NCI-H460 (cell line): ENCODE results near the gene TRIM2. TPM values are rescaled to one million over a fixed set of nuclear protein-coding genes. Genes with fewer than 3 reads are reported as not detected.

Source experiments
- DNase-seq: peaks from one replicate; pipeline ENCODE4 v3.0.0-alpha.2; 2016; ENCODE audit warnings: low read depth; ENCODE audit errors: extremely low read depth
- total RNA-seq: library from RNA; depleted of rRNA; stranded (reverse); fragments of >200 nt; shearing (Covaris generic); gene quantifications from 2 replicates; pipeline ENCODE4 v1.2.3, GENCODE V29; 2014

The TRIM2 gene
- total RNA-seq, 1 experiment from 2014 or later: 73.0 TPM

DNA sequence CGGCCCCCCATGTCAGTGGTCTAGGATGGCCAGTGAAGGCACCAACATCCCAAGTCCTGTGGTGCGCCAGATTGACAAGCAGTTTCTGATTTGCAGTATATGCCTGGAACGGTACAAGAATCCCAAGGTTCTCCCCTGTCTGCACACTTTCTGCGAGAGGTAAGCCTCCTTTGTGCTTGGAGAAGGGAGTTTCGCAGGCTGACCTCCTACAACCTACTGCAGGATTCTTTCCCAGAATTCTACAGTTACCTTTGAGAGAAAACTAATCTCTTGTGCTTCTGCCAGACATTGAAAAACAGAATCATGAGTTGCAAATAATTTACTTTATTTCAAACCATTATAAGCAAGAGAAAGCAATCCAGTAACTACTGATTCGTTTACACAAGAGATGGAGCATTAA is 66.1 kb downstream of the TRIM2 start:
- no peak for DNase-seq

DNA sequence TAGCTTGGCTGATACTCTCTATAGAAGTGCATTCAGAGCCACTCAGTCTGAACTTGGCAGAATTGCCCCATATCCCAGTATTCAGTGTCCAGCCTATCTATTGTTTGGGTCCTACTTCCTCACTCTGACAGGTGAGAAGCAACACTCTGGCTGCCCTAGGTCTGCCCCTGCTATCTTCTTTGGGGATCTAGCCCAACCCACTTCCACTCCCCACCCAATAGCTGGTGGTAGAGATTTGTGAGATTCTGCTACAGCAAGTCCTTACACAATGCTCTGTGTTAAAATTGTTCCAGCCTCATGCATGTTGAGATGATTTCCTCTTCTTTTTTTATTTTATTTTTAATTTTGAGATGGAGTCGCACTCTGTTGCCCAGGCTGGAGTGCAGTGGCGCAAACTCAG is 67.6 kb downstream of the TRIM2 start:
- DNase-seq: no peak

DNA sequence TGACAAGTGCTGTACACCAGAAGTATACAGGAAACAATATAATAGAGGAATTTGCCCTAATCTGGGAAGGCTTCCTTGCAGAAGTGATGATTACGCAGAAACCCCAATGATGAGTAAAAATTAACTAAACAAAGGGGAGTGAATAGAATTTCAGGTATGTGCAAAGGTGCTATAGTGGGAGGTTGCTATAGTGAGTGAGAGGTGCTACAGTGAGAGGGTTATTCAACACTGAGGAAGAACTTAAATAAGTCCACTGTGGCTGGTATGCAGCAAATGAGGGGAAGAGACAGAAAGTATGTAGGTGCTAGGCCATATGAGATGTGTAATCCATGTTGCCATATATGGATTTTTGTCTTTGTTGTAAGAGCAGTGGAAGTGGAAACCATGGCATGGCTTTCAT is 69.5 kb downstream of the TRIM2 start:
- DNase-seq: no peak

GRCh38 chr4:153274967-153275366 is 70.7 kb downstream of the TRIM2 start:
- DNase-seq: no peak

DNA sequence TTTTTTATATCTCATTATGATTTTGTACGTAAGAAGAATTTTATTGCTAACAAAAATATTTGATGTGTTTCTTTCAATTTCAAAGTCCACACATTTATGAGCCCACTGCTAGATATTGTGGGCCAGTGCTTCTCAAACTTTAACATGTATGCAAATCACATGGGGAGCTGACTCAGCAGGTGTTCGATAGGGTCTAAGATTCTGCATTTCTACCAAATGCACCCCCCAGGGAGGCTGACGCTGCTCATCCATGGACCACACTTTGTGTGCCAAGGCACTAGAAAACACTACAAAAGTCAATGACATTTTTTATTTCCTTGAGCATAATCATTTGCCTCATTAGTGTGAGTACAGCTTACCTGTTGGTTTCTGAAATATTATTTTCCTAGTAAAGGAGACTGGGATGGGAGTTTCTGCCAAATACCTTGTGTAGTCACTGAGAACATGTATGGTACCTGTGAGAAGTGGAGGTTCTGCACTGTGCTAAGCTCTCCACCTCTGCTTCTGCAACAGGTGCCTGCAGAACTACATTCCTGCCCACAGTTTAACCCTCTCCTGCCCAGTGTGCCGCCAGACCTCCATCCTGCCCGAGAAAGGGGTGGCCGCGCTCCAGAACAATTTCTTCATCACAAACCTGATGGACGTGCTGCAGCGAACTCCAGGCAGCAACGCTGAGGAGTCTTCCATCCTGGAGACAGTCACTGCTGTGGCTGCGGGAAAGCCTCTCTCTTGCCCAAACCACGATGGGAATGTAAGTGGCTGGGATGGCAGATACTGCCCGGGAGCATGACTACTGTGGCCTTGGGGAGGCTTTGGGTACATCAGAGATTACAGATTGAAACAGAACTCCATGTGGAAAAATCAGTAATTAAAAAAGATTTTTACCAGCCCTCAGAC is 71.4 kb downstream of the TRIM2 start:
- no peak for DNase-seq

- no peak for DNase-seq
Observed at GRCh38 chr4:153276971-153277370, 72.7 kb downstream of the TRIM2 start.

DNA sequence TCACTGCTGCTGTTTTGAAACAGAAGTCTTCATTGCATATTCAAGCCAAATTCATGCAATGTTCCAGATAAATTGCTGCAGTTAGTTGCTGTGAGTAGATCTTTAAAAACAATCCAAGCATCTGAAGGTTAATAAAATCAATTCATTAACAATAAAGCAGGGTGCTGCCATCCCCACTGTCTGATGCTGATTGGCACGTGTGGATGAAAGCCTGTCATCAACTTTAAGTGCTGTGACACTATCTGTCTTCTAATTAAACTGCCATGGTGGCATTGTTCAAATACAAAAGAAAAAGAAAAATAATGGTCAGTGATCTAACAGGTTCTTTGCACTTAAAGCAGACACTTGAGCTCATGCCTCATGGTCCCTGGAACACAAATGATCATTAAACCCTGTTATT is 77.2 kb downstream of the TRIM2 start:
- DNase-seq: no peak

DNA sequence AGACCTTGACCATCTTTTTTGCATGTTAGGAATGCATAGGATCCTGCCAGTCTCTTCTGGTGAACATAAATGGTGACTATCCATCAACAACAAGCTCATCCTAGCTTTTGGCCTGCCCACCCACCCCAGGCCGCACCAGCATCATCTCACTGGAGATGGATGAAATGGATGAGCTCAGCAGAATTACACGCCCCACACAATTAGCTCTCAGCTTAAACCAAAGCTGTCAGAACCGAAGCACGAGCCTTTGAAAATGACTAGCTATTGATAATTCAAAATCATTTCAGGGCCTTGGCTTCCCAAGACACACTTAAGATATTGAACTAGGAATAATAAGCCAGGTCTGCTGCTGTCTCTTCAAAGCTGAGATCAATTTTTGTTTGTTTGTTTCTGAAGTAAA is 77.8 kb downstream of the TRIM2 start:
- DNase-seq: no peak

DNA sequence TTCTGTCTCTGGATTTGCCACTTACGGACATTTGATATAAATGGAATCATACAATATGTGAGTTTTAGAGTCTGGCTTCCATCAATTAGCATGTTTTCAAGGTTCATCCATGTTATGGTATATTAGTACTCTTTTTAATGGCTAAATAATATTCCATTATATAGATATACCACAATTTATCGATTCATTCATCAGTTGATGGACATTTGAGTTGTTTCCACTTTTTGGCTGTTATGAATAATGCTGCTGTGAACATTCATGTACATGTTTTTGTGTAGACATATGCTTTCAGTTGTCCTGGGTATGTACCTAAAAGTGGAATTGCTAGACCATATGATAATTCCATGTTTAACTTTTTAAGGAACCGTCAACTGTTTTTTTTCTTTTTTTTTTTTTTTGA is 79.0 kb downstream of the TRIM2 start:
- no peak for DNase-seq

- DNase-seq: no peak
Observed at GRCh38 chr4:153290134-153290533, 85.9 kb downstream of the TRIM2 start.

- DNase-seq: no peak
Observed at GRCh38 chr4:153291562-153291961, 87.3 kb downstream of the TRIM2 start.

- no peak for DNase-seq
Observed at GRCh38 chr4:153292897-153293741, 88.9 kb downstream of the TRIM2 start.

DNA sequence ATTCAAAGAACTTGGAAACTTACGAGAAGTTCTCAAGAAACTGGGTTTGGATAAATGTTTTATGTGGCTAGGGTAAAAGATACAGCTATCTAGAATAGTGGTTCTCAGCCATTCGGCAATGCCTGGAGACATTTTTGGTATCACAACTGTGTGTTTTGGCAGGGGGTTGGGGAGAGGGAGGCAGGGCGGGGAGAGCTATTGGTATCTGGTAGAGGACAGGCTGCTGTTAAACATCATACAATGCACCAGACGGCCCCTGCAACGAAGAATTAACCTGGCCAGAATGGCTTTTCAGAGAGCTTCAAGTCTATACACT is 89.5 kb downstream of the TRIM2 start:
- DNase-seq: no peak

GRCh38 chr4:153294631-153295030 is 90.4 kb downstream of the TRIM2 start:
- DNase-seq: no peak

- no peak for DNase-seq
Observed at GRCh38 chr4:153295131-153295755, 91.0 kb downstream of the TRIM2 start.

DNA sequence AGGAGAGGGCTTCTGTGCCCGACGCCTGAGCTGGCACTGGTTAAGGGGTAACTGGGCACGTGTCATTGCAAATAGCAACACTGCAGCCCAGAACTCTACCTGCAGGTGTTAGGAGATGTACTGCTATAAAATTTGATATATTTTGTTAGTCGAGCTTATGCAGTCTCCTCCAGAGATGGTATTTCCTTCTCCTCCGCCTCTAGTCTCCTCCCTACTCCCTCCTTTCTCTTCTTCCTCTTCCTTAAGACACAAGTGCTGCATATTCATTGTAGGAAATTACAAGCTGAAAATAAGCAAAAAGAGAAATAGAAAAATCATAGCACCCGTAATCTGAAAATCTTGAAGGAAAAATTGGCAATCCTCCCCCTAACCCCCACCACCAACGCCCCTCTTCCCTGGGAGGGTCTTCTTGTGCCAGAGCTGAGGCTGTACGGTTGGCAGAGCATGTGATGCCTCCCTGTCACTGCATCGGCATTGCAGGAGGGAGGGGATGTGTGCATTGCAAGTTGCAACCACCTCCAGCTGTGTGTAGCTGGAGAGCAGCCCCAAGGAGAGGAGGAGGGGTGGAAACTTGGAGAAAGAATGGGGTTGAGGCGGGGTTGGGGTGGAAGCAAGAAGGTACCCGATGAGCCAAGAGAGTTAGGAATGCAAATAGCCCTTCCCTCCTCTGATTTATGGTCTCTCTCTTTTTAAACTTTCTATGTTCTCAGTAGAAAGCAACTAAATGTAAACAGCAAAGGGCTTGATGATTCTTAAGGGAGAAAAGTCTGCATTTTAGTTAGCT is 92.0 kb downstream of the TRIM2 start:
- no peak for DNase-seq

DNA sequence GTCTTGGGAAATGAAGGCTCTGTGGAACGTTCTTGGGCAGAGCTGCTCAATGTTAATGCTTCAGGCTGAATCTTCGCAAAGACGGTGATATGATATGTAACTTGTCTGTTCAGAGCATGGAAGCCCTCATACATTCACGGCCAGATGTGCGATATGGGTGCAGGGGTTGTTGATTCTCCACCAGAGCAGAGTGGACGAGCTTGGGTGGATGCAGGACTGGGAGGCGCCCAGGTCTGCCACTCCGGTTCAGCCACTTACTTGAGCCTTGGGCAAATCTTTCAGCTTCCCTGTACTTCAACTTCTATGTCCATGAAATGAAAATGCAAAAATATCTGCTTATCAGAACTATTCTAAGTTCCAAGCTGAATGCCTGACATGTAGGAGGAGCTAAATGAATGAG is 92.9 kb downstream of the TRIM2 start:
- DNase-seq: no peak

- no peak for DNase-seq
Observed at GRCh38 chr4:153310793-153311192, 106.5 kb downstream of the TRIM2 start.

DNA sequence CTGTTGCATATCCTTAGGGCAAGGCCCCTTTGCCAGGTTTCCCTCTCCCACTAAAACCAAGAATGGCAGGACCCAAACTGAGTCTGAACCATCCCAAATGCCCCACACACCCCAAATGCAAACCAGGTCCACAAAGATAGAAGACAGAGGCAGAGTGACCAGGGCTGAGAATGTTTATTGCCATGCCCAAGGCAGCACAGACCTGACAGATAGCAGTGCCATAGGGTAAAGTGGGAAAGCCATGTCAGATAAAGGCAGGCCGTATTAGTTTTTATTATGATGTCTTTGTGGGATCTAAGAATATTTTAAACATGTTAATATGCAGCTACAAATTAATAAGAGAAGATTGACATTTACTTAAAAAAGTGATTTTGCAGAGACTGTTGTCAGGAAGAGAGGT is 110.7 kb downstream of the TRIM2 start:
- DNase-seq: no peak

DNA sequence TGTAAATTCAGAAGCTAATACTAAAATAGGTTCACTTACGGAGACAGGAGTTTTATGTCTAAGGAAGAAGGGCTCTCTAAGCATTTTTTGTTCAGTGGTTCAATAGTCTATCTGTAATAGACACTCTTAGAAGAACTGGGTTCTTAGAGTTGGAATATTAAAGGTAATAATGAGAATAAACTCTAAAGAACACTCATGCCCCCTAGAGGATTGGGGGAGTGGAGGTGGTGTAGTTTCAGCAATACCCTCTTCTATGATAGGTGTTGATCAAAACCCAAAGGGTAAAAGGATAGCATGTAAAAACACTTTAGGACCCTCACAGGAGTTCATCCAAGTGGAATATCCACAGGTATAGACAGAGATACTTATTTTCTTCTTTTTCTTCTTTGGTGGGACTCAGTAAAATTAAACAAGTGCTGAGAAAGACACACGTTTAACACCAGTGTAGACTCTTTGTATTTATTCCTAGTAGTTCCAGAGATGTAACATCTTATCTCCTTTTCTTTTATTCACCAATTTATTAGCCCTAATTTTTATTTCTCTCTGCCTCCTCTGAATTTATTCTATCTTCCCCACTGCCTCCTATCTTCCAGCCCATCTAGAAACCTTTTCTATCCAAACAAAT is 114.6 kb downstream of the TRIM2 start:
- peak; percentile 57 for DNase-seq
